NCI-H2196 (cell line): ENCODE data around the gene OSTN.
"Not testable (repeated sequence)": the region's sequence is repeated elsewhere in the genome, so short reads cannot be mapped to it uniquely, and the experiment has no call there.

Experiments used
- DNase-seq: peaks from one replicate; lab custom pipeline; 2025; ENCODE audit not compliant: unreplicated experiment; lab: John Stamatoyannopoulos, UW

OSTN gene

DNA sequence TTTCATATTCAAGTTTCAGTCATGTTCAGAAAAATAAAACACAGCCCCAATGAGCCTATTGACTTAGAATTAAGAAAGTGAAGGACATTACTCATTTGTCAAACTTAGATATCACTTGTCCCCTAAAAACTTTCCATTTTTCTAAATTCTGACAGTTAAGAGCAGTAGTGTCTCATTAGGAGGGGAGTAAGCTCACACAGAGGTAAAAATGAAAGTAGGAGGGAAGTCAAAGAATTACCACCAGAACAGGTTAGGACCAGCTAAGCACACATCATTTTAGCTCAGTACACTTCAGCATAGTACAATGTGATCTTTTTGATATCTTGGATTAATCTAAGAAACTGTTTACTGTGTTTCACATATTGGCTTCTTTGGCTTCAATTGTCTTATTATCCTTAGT is 64.3 kb downstream of the OSTN start:
- DNase-seq, result no peak

DNA sequence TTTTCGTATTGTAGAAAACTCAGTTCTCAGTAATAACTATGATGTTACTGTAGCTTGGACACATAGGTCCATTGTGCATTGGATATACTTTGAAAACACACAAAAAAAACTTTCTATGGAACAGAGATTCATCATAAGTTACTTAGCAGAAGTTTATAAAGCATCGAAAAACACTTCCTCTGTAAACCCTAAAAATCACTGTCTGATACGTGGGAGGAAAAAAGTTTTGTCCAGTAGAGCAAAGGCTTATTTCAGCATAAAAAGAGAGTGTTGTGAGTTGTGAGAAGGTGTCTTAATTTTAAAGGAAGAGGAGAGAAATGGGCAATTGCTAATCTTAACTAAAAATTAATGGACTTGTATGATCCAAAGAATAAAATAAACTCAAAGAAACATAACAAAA is 64.8 kb downstream of the OSTN start:
- no peak for DNase-seq

DNA sequence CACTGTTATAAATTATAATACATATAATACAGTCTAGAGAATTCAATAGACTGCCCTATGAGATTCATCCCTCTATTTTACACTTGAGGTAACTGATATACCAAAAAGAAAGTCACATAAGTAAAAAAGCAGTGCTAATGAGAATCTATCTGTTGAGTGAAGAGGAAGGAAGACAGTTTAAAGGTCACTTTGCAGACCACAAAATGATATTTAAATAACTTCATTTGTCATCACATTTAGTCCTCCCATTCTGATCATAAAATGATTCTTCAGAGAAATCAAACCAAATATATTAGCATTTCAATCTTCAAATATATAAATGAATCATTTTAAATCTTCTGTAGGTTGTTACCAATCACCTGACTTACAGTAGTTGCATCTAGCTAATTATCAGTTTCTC is 69.7 kb downstream of the OSTN start:
- no peak for DNase-seq

DNA sequence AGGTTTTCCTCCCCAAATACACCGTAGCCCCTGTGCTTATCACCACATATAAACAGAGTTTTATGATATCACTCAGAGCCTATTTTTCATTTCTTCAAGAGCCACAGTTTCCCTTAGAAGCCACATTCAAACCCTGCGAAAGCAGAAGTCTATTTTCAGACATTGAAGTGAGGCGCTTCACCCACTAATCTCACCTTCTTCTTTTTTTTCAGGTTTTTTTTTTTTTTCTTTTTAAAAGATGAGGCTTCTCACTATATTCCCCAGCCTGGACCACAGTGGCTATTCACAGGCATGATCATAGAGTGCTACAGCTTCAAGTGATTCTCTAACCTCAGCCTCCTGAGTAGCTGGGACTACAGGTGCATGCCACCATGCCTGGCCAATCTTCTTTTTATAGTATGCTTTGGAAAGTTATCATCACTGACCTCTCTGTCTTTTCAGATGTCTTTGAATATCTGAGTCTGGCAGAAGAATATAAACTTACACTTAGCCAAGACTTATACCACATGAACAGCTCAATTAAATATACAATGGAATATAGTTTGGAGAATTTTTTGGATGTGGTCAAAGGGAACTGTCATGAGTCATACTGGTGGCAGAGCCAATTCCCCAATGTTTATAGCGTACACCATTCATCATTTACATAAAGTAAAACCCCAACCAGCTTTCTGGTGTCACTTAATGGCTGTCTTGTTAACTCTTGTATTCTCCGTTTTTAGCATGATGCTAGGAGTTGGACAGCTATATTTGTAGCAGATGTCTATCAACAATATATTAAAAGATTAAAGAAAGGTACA is 70.4 kb downstream of the OSTN start:
- DNase-seq, result no peak

DNA sequence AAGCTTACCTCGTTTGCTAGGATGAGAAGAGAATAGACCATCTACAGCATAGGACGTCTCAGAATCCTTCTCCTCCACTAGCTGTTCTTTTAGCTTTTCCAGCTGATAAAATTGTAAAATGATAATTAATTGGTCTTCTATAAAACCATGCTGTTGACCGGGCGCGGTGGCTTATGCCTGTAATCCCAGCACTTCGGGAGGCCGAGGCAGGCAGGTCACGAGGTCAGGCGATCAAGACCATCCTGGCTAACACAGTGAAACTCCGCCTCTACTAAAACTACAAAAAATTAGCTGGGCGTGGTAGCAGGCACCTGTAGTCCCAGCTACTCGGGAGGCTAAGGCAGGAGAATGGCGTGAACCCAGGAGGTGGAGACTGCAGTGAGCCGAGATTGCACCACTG is 76.2 kb downstream of the OSTN start:
- not testable (repeated sequence) for DNase-seq

DNA sequence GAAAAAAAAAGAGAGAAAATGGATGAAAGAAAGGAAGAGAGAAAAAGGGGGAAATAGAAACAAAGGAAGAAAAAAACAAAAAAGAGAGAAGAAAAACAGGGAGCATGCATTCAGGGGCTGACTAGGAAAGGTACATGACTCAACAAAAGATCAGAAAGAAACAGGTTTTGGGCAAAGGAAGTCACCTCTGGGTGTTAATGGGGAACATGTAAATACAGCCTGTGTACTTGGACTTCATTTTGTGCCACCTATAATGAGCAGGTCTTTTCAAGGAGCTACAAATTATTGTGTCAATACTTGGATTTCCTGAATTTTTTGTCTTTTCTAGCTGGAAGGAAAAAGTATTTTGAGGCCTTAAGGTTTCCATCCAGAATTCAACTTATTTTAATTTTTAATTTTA is 76.7 kb downstream of the OSTN start:
- no peak for DNase-seq

DNA sequence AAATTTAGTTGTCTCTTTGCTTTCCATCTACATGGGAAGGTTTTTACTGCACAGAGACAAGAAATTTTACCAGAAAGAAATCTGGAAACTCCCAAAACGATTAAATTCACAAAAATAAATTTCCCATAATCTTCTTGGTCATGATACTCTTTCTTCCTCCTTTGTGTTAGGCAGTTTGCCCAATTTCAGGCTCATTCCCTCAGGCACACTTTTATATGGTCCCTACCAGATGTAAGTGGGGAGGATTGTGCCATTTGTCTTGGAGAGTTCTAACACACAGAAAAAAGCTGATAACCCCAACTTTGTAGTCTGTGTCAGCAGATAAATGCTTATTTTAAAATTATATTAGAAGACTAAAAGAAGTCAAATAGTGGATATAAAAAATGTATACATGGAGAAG is 81.1 kb downstream of the OSTN start:
- no peak for DNase-seq

DNA sequence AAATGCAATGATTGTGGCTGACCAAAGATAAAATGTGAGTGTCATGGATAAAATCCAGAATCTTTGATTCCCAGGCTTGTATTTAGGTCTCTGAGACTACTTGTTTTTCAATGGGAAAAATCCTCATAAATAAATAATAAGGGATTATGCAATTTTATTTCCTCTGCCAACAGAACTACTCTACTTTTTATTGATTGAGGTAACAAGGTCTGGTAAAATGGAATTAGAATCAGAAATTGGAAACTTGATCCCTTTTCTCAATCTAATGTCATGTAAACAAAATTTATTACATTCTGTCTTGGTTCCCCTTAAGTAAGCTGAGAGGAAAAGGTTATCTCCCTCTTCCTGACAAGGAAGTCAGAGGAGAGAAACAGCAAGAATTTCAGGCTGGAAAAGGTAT is 81.8 kb downstream of the OSTN start:
- DNase-seq, result no peak

DNA sequence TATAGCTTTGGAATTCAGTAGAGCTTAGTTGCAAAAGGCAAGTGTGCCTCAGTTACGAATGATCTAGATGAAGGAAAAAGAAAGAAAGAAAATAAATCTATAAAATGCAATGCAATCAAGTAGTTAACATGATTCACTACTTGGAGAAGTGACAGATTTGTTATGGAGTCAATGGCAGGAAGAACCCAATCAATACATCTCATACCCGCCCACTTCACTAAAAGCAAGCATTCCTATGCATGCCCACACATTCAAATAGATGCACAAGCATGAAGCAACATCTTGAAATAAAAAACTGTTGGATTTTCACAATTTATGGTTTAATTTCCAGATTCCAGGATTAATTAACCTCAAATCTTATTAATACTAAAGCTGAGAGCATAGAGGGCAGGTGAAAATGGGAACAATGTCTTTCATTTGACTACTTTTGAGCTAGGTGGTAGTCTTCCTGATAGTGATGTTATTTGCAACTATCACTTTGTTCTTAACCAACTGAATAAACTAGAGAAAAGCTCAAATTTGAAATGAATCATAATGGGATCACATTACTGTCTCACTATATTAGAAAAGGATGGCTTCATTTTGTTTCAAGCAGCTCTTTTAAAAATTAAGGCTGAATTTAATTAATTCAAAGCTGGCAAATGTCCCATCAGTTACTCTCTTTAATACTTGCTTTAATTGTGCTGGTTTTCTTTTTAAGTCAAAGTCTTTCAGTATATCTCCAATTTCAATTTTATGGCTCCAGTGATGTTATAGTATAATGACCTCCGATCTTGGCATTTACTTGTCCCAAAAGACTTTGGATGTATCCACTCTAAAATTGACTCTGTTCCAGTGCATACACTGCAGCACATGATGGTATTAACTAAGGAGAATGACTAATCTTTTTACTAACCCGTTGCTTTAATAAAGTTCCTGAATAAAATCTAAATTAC is 83.5 kb downstream of the OSTN start:
- DNase-seq, result no peak

DNA sequence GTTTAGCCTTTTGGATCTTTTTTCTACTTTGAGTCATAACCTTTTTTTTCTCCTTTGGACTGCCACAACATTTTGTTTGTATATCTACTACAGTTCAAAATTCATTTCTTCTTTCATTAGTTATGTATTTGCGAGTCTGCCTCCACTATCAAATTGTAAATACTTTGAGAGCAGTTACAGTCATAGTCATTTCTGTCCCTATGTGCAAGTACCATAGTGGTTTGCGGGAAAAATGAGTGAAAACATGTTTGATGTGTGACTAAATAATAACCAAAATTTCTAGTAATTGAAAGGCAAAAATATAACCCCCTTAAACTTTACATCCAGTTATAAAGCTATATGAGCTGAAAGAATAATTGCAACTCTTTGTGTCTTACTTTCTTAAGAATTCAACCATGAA is 84.4 kb downstream of the OSTN start:
- DNase-seq, result no peak

DNA sequence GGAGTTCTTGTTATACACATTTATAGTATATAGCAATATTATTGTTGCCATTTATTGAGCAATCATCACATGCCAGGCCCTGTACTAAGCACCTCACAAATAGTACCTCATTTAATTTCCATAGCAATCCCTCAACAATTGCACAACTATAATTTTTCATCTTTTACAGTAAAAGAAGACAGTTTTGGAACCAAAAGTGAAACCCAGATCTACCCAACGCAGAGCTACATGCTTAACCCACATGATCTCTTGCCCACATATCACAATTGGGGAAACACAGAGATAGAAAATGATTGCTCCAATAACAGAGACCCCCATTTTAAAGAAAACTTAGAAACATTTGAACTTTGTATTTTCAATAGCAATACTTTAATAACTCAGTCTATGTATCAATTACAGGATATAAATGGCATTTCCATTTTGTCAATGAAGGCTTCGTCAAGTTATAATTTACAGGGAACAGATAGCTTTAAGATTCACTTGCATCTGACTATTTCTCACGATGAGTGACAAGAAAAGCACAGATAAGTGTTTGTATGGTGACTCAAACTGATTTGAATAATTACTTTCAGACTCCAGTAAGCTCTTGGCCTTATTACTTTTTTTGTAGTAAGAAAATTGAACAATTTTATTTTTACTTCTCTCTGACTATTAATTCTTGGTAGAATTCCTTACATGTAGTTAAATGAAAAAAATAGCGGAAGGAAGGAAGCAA is 91.4 kb downstream of the OSTN start:
- DNase-seq, result no peak

DNA sequence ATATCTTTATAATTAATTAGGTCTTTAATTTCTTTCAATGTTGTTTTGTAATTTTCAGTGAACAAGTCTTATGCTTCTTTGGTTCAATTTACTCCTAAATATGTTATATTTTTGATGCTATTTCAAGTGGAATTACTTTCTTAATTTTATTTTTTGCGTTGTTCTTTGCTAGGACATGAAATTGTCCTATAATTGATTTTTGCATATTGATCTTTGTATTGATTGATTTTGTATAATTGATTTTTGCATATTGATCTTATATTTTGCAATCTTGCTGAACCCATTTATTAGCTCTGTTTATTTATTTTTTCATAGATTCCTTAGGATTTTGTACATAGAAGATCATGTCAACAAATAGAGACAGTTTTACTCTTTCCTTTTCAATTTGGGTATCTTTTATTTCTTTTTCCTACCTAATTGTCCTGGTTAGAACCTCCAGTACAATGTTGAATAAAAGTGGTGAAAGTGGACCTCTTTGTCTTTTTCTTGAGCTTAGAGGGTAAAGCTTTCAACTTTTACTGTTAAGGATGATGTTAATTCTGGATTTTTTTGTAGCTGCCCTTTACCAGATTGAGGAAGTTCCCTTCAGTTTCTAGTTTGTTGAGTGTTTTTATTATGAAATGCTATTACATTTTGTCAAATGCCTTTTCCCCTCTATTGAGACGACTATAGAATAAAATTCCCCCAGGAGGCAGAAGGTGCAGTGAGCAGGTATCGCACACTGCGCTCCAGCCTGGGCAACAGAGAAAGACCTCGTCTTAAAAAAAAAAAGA is 93.4 kb downstream of the OSTN start:
- DNase-seq, result no peak

DNA sequence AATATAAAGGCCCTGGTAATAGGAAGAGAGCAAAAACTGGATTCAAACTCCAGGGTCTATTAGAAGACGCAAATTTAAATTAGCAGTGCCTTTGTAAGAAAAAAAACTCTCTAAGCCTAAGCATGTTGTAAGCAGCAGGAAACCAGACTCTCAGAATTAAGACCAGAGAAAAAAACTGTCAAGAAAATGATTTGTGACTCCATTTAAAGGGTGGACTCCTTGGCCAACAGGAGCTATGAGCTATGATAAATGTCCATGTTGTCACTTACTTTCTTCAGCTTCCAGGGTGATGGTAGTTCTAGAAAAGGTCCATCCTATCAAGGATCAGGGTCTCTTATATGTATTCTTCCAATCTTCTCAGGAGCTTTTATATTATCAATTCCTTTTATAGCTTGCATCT is 95.2 kb downstream of the OSTN start:
- no peak for DNase-seq

DNA sequence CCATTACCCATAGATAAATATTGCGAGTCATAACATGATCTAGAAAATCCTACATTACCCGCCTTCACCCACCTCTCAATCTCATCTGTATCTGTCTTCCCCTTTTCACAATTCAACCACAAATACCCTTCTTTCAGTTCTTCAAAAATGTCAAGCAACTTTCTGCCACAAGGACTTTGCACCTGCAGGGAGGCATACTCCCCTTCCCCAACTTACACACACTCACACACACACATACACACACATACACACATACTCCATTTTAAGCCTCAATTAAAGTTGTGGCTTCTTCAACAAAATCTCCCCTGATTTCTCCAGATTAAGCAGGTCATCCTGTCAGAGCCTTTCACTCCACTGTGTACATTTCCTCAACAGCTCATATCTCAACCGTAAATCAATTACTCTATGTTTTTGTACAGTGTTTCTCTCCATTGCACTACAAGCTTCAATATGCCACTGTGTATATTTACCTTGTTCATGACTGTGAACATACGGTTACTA is 97.0 kb downstream of the OSTN start:
- DNase-seq, result no peak

DNA sequence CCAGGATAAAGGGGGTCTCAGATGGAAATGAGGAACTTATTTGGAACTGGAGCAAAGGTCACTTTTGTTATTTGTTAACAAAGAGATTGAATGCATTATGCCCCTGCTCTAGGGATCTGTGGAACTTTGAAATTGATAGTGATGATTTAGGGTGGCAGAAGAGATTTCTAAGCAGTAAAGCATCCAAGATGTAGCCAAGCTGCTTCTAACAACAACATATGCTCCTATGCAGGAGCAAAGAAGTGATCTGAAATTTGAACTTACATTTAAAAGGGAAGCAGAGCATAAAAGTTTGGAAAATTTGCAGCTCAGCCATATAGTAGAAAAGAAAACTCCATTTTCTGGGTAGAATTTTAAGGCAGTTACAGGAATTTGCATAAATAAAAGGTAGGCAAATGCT is 99.8 kb downstream of the OSTN start:
- DNase-seq, result no peak

DNA sequence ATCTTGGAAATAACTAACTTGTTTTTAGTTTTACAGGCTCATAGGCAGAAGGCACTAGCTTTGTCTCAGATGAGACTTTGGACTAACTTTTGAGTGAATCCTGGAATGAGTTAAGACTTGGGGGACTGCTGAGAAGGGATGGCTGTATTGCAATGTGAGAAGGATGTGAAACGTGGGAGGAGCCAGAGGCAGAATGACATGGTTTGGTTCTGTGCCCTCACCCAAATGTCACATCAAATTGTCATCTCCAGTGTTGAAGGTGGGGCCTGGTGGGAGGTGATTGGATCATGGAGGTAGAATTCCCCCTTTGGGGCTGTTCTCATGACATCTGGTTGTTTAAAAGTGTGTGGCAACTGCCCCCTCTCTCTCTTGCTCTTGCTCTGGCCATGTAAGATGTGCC is 101.4 kb downstream of the OSTN start:
- DNase-seq, result no peak

DNA sequence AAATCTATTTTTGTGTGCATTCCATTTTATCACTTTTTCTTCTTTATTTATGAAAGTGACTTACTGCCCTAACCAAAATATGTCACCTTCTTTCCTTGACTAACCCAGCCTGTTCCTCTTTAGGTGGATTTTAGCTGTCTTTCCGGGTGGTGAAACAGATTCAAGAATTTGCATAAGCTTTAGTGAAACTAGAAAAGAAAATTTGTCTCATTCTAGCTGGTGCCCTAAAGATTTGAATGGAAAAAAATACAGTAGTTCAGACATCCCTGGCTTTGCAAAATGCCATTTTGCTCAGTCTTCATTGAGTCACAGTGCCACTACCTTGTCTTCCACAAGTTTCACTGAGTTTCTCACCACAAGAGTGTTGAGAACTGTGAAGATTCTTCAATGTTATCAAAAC is 102.0 kb downstream of the OSTN start:
- no peak for DNase-seq

DNA sequence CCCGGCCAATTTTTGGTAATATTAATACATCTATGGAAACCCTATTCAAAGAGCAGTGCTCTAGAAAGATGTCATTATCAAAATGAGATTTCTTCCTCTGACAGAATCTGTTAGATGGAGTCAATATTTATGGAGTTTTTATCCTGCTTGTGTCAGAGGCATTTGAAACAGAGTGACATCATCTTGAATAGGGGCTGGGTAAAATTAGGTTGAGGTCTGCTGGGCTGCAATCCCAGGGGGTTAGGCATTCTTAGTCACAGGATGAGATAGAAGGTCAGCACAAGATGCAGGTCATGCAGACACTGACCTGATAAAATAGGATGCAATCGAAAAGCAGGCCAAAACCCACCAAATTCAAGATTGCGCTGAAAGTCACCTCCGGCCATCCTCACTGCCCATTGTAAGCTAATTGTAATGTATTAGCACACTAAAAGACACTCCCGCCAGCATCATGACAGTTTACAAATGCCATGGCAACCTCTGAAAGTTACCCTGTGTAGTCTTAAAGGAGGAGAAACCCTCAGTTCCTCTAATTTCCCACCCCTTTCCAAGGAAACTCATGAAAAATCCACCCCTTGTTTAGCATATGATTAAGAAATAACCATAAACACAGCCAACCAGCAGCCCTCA is 102.9 kb downstream of the OSTN start:
- DNase-seq, result no peak

DNA sequence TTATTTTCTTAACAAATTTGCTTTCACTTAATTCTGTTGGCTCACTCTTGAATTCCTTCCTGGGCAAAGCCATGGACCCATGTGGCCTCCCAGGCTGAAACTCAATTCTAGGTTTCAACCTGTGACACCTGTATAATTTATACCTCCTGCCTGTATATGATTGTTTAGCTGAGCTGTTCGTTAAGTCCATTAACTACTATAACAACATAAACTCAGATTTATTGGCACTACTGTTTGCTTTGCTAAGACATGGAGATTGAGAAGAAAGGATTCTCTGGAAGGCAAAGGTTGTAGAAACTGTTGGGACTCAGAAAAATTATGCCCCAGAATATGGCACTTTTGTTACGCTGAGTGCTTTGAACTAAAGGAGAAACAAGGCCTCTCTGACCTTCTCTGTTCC is 103.4 kb downstream of the OSTN start:
- DNase-seq, result no peak

DNA sequence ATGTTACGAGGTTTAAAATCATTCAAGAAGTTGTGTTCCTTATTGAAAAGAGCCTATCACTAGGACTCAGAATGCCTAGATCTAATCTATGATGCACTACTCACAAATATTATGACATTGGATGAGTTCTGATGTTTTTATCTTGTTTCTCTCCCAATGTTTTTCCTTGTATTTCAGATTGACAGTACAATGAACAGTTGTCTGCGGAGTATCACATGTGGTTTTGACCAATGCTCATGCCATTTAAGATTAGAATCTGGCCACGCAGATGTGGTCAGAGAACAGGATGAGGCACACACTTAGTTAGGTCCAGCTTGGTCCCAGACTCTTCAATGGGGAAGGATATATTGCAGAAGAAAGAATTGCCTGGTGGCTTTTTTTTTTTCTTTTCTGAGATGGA is 104.6 kb downstream of the OSTN start:
- no peak for DNase-seq
